Measurements from ENCODE around the gene NPR3.

NPR3 gene

GRCh38 chr5:32712481-32713360 lies 1.6 kb downstream of the NPR3 start:
- DNase-seq = no peak

GRCh38 chr5:32713361-32713769 lies 2.2 kb downstream of the NPR3 start:
- no peak for DNase-seq

- DNase-seq = no peak
Measured at GRCh38 chr5:32713770-32714381, 2.8 kb downstream of the NPR3 start.

- no peak for DNase-seq
Measured at GRCh38 chr5:32714836-32715235, 3.7 kb downstream of the NPR3 start.

GRCh38 chr5:32720300-32720699 lies 9.2 kb downstream of the NPR3 start:
- DNase-seq = no peak

- DNase-seq = no peak
Measured at GRCh38 chr5:32721626-32722025, 10.5 kb downstream of the NPR3 start.

- no peak for DNase-seq
Measured at GRCh38 chr5:32722957-32723356, 11.8 kb downstream of the NPR3 start.

- no peak for DNase-seq
Measured at GRCh38 chr5:32724526-32724925, 13.4 kb downstream of the NPR3 start.

- DNase-seq = no peak
Measured at GRCh38 chr5:32726086-32726557, 15.0 kb downstream of the NPR3 start.

GRCh38 chr5:32729651-32730050 lies 18.5 kb downstream of the NPR3 start:
- DNase-seq = no peak

GRCh38 chr5:32733590-32734340 lies 22.6 kb downstream of the NPR3 start:
- DNase-seq = no peak

- DNase-seq = no peak
Measured at GRCh38 chr5:32734827-32735378, 23.8 kb downstream of the NPR3 start.

GRCh38 chr5:32735512-32735911 lies 24.4 kb downstream of the NPR3 start:
- no peak for DNase-seq

- no peak for DNase-seq
Measured at GRCh38 chr5:32736842-32737241, 25.7 kb downstream of the NPR3 start.

GRCh38 chr5:32740651-32741050 lies 29.5 kb downstream of the NPR3 start:
- no peak for DNase-seq

GRCh38 chr5:32745317-32745716 lies 34.2 kb downstream of the NPR3 start:
- DNase-seq = no peak

GRCh38 chr5:32752411-32752810 lies 41.3 kb downstream of the NPR3 start:
- no peak for DNase-seq

GRCh38 chr5:32753051-32753450 lies 41.9 kb downstream of the NPR3 start:
- DNase-seq = no peak

GRCh38 chr5:32753765-32754164 lies 42.6 kb downstream of the NPR3 start:
- no peak for DNase-seq

GRCh38 chr5:32754284-32754683 lies 43.2 kb downstream of the NPR3 start:
- DNase-seq = no peak

GRCh38 chr5:32760091-32760509 lies 49.0 kb downstream of the NPR3 start:
- no peak for DNase-seq

GRCh38 chr5:32765266-32765665 lies 54.1 kb downstream of the NPR3 start:
- no peak for DNase-seq

- no peak for DNase-seq
Measured at GRCh38 chr5:32767948-32768467, 56.9 kb downstream of the NPR3 start.
